GM18870 (cell line): ENCODE measurements around the gene IL20.
"Not testable (repeated sequence)": the region's sequence is repeated elsewhere in the genome, so short reads cannot be mapped to it uniquely, and the experiment has no call there.

Source experiments
- ATAC-seq: cut with Tn5 transposase; IDR thresholded peaks from one replicate; pipeline ENCODE4 v1.9.1; 2021; ENCODE audit warnings: moderate library complexity; ENCODE audit not compliant: unreplicated experiment

IL20 gene

GRCh38 chr1:206841609-206842323 is 23.7 kb upstream of the IL20 start:
- ATAC-seq, result no peak

GRCh38 chr1:206842854-206843253 is 22.6 kb upstream of the IL20 start:
- no peak for ATAC-seq

GRCh38 chr1:206843626-206844025 is 21.8 kb upstream of the IL20 start:
- no peak for ATAC-seq

GRCh38 chr1:206846487-206846886 is 18.9 kb upstream of the IL20 start:
- ATAC-seq, result no peak

GRCh38 chr1:206847337-206847834 is 18.0 kb upstream of the IL20 start:
- ATAC-seq, result no peak

GRCh38 chr1:206847946-206848345 is 17.5 kb upstream of the IL20 start:
- ATAC-seq, result no peak

GRCh38 chr1:206850401-206850800 is 15.0 kb upstream of the IL20 start:
- no peak for ATAC-seq

- ATAC-seq, result no peak
Measured at GRCh38 chr1:206851341-206852010, 13.9 kb upstream of the IL20 start.

GRCh38 chr1:206852662-206853061 is 12.8 kb upstream of the IL20 start:
- ATAC-seq, result not testable (repeated sequence)

GRCh38 chr1:206853696-206854095 is 11.7 kb upstream of the IL20 start:
- not testable (repeated sequence) for ATAC-seq

GRCh38 chr1:206854401-206855129 is 10.9 kb upstream of the IL20 start:
- ATAC-seq, result no peak

- no peak for ATAC-seq
Measured at GRCh38 chr1:206855859-206856258, 9.6 kb upstream of the IL20 start.

- no peak for ATAC-seq
Measured at GRCh38 chr1:206856674-206857464, 8.6 kb upstream of the IL20 start.

- no peak for ATAC-seq
Measured at GRCh38 chr1:206859082-206859521, 6.3 kb upstream of the IL20 start.

GRCh38 chr1:206860165-206860564 is 5.3 kb upstream of the IL20 start:
- ATAC-seq, result no peak

- ATAC-seq, result no peak
Measured at GRCh38 chr1:206863266-206863665, 2.2 kb upstream of the IL20 start.

GRCh38 chr1:206866062-206866461 is 639 bp downstream of the IL20 start:
- ATAC-seq, result no peak

- no peak for ATAC-seq
Measured at GRCh38 chr1:206867239-206867638, 1.8 kb downstream of the IL20 start.

- no peak for ATAC-seq
Measured at GRCh38 chr1:206867716-206868115, 2.3 kb downstream of the IL20 start.

- ATAC-seq, result no peak
Measured at GRCh38 chr1:206868264-206868663, 2.8 kb downstream of the IL20 start.

GRCh38 chr1:206872139-206872538 is 6.7 kb downstream of the IL20 start:
- no peak for ATAC-seq
